NT2/D1 (cell line): ENCODE results near the gene ADARB2.

ENCODE experiments used
- YY1 ChIP-seq: IDR thresholded peaks from 2 replicates; pipeline ENCODE4 v1.6.1; 2011; ENCODE audit not compliant: insufficient read length, insufficient read depth
- ZNF274 ChIP-seq: IDR thresholded peaks from 2 replicates; pipeline ENCODE4 v1.6.1; 2011; ENCODE audit warnings: mild to moderate bottlenecking, low read depth, low read length

DNA sequence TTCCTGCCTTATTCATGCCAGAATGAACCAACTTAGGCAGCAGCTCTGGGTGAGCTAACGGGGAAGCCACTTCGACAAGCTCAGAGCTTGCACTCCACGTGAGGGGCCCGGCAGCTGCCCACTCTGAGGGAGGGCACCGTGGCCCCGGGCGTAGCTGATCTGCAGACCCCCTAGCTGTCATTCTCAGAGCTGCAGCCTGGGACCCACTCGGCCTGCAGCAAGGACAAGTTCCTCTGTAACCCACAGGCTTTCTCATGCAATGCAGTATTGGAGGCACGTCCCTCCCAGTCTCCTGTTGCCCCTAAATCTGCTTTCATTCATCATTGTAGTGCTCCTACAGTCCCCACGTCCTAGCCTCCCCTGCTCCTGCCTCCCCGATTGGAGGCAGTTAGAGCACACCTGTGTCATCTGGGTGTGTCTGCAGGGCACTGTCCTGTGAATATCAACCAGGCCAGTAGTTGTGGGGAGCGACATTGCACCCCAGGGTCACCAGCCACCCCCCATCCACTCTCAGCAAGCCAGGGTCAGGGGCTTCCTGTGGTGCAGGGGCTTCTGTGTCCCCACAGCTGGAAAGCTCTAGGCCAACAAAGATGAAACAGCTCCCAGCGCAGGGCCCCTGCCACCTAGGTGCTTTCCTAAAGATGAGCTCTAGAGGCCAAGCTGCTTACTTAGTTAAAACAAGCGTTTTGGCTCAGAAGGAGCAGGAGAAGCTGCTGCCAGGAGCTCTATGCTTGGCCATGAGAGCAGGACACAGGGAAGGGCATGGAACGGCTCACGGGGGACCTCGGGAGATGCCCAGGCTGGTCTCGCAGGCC lies 333.6 kb downstream of the ADARB2 start:
- no peak for TF ChIP-seq ZNF274
- no peak for TF ChIP-seq YY1
